DMS 273 (cell line): Measurements from ENCODE around the gene FANCC.

Experiments used
- DNase-seq: peaks from one replicate; lab custom pipeline; 2025; ENCODE audit not compliant: unreplicated experiment; lab: John Stamatoyannopoulos, UW

FANCC gene

GRCh38 chr9:95197692-95198271, 119.7 kb downstream of the FANCC start:
- DNase-seq = peak; percentile 69

- DNase-seq = no peak
Observed at GRCh38 chr9:95193480-95193879, 124.0 kb downstream of the FANCC start.

- DNase-seq = peak; percentile 13
Observed at GRCh38 chr9:95193067-95193466, 124.4 kb downstream of the FANCC start.

GRCh38 chr9:95192631-95193030, 124.9 kb downstream of the FANCC start:
- no peak for DNase-seq

- no peak for DNase-seq
Observed at GRCh38 chr9:95190413-95190812, 127.1 kb downstream of the FANCC start.

GRCh38 chr9:95189251-95190098, 128.0 kb downstream of the FANCC start:
- DNase-seq = no peak

- no peak for DNase-seq
Observed at GRCh38 chr9:95188459-95188858, 129.1 kb downstream of the FANCC start.

GRCh38 chr9:95185956-95186355, 131.6 kb downstream of the FANCC start:
- no peak for DNase-seq

GRCh38 chr9:95182854-95183563, 134.5 kb downstream of the FANCC start:
- no peak for DNase-seq

- no peak for DNase-seq
Observed at GRCh38 chr9:95181835-95182234, 135.7 kb downstream of the FANCC start.

- DNase-seq = peak; percentile 41
Observed at GRCh38 chr9:95181226-95181818, 136.2 kb downstream of the FANCC start.

- DNase-seq = no peak
Observed at GRCh38 chr9:95177617-95178016, 139.9 kb downstream of the FANCC start.

- peak; percentile 12 for DNase-seq
Observed at GRCh38 chr9:95176755-95177319, 140.7 kb downstream of the FANCC start.

- peak; percentile 81 for DNase-seq
Observed at GRCh38 chr9:95175523-95175922, 142.0 kb downstream of the FANCC start.

- no peak for DNase-seq
Observed at GRCh38 chr9:95174038-95174437, 143.5 kb downstream of the FANCC start.

GRCh38 chr9:95171596-95171995, 145.9 kb downstream of the FANCC start:
- DNase-seq = no peak

- peak; percentile 68 for DNase-seq
Observed at GRCh38 chr9:95171001-95171400, 146.5 kb downstream of the FANCC start.

GRCh38 chr9:95167998-95168397, 149.5 kb downstream of the FANCC start:
- peak; percentile 82 for DNase-seq

GRCh38 chr9:95165004-95165403, 152.5 kb downstream of the FANCC start:
- DNase-seq = no peak

- DNase-seq = peak; percentile 93
Observed at GRCh38 chr9:95157481-95158151, 159.9 kb downstream of the FANCC start.

GRCh38 chr9:95156074-95156473, 161.4 kb downstream of the FANCC start:
- DNase-seq = no peak
